ENCODE results near the gene NKX2-1.

The NKX2-1 gene

DNA sequence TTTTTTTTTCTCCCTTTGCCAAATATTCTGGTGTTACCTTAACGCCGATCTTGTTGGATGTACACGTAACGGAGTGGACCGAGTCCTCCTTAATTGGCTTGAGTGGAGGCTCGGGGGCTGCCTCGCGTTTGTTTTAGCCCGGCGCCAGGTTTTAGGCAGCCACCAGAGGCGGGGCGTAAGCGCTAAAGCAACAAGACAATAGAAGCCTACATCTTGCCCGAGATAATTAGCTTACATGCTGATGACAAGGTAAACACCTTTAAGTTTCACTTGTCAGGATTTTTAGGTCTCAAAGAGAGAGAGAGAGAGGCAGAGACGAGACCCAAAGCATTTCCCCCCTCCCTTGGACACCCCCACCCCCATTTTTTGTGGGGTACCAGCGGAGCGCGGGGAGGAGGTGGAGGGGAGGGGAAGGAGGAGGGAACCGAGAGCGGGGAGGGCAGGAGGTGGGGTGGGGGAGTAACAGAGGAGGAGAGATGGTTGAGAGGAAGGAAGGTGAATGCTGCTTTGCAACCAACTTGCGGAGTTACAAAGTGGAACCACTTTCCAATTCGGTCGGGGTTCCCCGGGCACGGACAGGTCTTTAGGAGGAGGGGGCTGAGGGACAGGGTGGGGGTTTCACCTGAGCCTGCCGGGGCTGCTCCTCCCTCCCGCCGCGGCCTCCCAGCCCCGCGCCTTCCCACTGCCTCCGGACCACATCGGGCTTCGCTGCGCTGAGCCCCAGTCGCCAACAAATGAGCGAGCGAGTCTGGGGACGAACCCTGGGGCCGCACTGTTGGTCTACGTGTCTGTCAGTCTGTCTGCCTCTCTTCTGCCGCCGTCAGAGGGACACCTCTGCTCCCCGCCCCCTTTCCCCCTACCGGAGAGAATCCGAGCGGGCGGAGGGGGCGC is at the start of gene NKX2-1:
NKX2-1 (minus strand) TSS at position 802 of the 891 bp plus-strand sequence; CDS start at position 699, 103 bp downstream.
- in situ Hi-C loops (cut with MboI; ENCODE audit: low sequenced_read_pairs) = no loop called here

DNA sequence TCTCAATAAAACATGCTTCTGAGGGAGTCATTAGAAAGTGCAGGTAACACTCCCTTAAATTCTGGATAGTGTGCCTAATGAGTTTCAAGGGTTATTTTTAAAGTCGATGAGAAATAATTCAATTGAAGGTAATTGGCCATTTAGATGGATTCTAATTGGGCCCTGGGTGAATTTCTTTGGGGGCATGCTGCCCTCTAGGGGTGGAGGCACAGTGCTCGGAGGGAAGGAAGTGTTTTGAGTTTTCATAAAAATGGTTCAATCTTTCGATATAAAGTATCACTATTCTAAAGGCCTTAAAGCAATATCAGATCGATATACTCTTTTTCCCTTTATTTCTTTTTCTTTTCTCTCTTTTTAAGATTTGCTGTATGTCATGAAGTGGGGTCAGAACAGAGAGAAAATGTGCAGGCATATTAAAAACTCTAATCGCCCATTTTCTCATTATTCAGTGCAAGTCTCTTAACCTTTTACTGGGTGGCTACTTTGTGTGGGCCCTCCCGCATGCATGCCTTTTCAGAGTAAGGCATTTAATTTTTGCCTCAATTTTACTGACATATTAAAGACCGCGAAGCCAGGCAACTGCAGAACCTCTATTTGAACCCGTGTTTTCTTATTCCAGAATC is 36.9 kb upstream of the NKX2-1 start:
- in situ Hi-C loops (cut with MboI; ENCODE audit: low sequenced_read_pairs) = no loop called here

GRCh38 chr14:36555998-36556743 is 36.1 kb upstream of the NKX2-1 start:
- in situ Hi-C loops (cut with MboI; ENCODE audit: low sequenced_read_pairs) = no loop called here

GRCh38 chr14:36553656-36554260 is 33.7 kb upstream of the NKX2-1 start:
- in situ Hi-C loops (cut with MboI; ENCODE audit: low sequenced_read_pairs) = no loop called here

DNA sequence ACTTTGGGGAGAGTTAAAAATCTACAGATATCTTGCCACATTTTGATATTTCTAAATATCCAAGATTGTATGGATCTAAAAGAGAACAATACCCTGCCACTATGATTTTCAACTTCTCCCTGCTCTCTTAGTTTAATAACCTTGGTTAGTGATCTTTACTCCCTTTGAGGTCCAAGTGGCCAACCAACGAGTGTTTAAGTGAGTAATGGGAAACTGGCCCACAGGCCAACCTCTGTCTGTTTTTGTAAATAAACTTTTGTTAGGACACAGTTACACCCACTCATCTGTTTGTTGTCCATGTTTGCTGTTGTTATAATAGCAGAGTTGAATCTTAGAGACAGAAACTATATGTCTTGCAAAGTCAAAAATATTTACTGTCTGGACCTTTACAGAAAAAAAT is 30.9 kb upstream of the NKX2-1 start:
- in situ Hi-C loops (cut with MboI; ENCODE audit: low sequenced_read_pairs) = no loop called here

DNA sequence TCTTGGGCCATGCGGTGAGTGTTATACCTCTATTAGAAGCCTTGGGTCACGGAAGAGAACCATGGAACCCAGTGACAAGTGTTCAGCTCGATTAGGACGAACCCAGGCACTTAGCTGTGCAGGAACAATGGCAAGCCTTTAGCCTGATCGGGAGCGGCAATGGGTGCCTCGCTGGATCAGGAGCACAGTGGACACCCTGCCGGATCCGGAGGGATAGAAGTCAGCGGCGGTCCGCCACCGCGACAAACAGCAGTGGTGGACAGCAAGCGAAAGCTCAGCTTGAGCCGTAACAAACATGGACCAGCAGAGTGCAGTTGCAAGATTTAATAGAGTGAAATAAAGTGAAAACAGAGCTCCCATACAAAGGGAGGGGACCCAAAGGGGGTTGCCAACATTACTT is 24.2 kb upstream of the NKX2-1 start:
- in situ Hi-C loops (cut with MboI; ENCODE audit: low sequenced_read_pairs) = loop anchor here (25.0 kb wide), 1 partner anchor 618 kb away; the partner anchor contains the start of gene SLC25A21

DNA sequence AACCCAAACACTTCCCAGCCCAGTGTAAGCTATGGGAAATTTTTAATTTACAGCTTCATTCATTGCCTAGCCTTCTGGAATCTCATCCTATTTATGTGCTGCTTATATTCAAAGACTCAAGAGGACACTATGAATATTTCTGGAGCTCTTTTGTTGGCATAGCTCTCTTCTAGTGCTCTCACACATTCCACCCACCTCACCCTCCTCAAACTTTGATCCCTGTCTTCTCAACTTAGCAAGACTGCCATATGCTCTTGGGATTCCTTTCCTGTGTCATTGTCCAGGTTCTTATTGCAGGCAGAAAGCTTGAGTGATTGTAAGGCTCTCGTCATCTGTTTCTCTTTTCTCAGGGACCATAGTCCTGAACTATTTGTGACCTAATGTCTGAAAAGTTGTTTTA is 18.0 kb upstream of the NKX2-1 start:
- in situ Hi-C loops (cut with MboI; ENCODE audit: low sequenced_read_pairs) = loop anchor here (25.0 kb wide), 1 partner anchor 624 kb away; the partner anchor contains the start of gene SLC25A21

- in situ Hi-C loops (cut with MboI; ENCODE audit: low sequenced_read_pairs) = loop anchor here (25.0 kb wide), 1 partner anchor 633 kb away; the partner anchor contains the start of gene SLC25A21
Measured at GRCh38 chr14:36529062-36529461, 9.0 kb upstream of the NKX2-1 start.

- in situ Hi-C loops (cut with MboI; ENCODE audit: low sequenced_read_pairs) = loop anchor here (25.0 kb wide), 1 partner anchor 637 kb away; the partner anchor contains the start of gene SLC25A21
Measured at GRCh38 chr14:36525746-36526099, 5.7 kb upstream of the NKX2-1 start.

GRCh38 chr14:36524874-36525745 is 5.1 kb upstream of the NKX2-1 start:
- in situ Hi-C loops (cut with MboI; ENCODE audit: low sequenced_read_pairs) = loop anchor here (25.0 kb wide), 1 partner anchor 637 kb away; the partner anchor contains the start of gene SLC25A21

DNA sequence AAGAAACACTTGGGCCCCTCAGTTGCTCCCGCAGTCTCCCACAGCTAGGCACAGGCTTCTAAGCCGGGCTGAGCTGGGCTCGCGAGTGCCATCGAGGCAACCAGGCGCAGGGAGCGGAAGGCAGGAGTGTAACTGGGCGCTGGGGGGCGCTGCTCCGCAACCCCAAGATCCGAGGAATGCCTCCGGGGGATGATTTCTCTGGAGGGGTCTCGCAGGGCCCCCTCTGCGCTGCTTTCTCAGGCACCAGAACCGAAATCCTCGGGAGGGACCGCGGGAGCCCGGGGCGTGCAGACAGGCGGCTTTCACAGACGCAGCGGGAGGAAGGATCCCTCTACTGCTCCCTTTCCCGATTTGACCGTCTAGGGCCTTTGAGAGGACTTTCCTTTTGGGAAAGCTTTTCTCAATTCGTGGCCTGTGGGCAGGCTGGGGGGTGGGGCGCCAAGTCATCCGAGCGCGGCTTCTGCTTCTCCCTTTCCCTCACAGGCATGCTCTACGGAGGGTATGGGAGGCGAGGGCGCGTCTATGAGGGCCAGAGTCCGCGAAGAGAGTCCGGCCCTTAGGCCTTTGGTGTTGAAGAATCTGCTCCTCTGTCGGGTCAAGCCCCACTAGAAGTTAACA is 4.3 kb upstream of the NKX2-1 start:
- in situ Hi-C loops (cut with MboI; ENCODE audit: low sequenced_read_pairs) = no loop called here

- in situ Hi-C loops (cut with MboI; ENCODE audit: low sequenced_read_pairs) = no loop called here
Measured at GRCh38 chr14:36522972-36523715, 3.1 kb upstream of the NKX2-1 start.

DNA sequence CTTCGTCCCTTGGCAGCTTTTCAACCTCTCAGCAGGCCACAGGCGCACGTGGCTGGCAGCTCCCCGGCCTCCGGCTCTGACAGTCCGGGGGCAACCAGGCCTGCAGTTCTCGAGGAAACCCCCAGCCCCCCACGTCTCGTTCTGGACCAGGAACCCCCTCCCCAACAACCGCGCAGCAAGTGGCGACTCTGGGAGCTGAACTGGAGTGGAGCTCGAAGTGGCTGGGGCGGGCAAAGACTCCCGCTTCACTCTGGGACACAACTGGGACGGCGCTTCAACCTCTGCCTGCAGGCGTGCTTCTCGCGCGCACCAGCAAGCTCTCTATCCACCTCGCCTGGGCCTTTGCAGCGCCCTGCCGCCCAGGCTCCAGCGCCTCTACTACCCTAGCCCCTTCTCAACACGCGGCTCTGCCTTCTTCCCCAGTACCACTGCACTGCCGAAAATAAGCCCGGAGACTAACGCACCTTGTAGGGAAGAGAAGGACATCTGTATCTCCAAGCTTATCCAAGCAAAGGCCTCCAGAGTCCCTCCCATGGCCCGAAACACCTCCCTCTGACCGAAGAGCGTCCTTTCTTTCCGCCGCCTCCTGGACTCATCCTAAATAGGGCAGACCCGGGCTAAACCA is 2.4 kb upstream of the NKX2-1 start:
- in situ Hi-C loops (cut with MboI; ENCODE audit: low sequenced_read_pairs) = no loop called here

GRCh38 chr14:36521598-36522345 is 1.7 kb upstream of the NKX2-1 start:
- in situ Hi-C loops (cut with MboI; ENCODE audit: low sequenced_read_pairs) = no loop called here

DNA sequence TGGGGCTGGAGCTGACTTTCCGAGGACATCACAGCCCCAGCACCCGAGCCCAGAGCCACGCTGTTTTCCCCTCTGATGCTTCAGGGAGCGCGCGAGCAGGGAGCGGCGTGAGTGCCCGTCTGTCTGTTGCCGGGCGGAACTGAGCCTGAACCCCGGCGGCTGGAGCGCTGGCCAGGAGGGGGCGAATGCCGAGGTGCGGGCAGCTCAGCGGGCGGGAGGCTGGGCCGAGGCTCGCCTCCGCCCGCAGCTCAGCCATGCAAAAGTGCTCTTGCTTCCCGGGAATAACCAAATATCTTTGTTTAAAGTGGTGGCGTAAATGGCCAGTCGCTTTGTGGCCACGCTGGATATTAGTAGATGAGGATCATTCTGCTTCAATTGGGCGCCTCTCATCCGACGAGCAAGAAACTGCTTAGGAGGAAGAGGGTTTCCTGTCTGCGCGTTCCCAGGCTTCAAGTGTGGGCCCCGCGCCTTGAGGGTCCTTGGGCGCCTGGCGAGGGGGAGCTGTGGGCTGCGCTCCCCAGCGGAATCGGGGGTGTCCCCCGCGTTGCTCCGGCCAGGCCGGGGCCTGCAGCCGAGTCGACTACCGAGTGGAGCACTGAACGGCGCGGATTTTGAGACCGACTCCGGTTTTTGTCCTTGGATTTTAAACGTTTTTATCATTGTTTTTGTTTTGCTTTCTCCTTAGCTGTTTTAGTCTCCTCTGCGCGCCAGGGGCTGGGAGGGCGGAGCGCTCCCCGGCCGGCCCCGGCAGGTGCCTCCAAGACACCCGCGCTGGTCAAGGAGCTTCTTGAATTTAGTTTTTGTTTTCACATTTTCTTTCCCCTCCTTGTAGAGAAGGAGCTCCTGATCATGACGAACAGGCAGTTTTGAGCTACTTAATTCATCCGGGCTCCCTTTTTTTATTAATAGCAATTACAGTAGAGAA is 831 bp upstream of the NKX2-1 start:
- in situ Hi-C loops (cut with MboI; ENCODE audit: low sequenced_read_pairs) = no loop called here

DNA sequence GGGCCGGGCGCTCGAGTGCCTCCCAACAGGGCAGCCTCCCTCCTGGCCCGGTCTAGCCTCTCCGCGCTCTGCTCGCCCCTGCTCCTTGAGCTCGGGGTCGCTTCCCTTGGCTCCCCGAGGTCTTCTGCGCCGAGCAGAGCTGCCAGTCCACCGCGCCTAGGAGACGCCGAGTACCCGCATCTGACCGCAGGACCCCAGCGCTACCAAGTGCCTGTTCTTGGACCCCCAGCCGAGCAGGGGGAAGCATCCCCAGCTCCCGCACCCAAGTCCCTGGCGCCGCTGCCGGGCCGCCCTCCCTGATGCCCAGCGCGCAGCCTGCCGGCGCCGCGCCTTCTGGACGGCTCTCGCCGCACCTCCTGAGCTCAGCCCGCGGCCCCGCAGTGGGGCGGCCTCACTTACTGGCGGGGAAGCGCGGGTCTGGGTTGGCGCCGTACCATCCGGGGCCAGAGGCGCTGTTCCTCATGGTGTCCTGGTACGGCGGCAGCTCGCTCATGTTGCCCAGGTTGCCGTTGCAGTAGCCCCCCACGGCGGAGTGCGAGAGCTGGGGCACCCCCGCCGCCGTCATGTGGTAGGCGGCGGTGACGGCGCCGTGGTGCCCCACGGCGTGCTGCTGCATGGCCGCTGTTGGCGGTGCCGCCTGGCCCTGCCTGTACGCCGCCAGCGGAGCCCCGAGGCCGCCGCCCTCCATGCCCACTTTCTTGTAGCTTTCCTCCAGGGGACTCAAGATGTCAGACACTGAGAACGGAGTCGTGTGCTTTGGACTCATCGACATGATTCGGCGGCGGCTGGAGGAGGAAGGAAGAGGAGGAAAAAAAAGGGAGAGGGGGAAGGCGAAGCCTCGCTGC is 1.2 kb downstream of the NKX2-1 start:
- in situ Hi-C loops (cut with MboI; ENCODE audit: low sequenced_read_pairs) = no loop called here

Data from HL-60/S4 treated with phorbol 12-myristate 13-acetate at 8.2 ng/mL for 4 days and 3 days (cell line).